Fibroblast of mammary gland (primary cell): ENCODE measurements around the gene NUDT4.

ENCODE experiments used
- DNase-seq: peaks from one replicate; pipeline ENCODE4 v3.0.0-alpha.2; 2010; ENCODE audit warnings: low read depth
- H3K4me3 ChIP-seq: 2 replicates; pipeline ENCODE4 v1.5.1; 2011; ENCODE audit warnings: low read depth, mild to moderate bottlenecking, low read length, moderate library complexity; ENCODE audit not compliant: control insufficient read depth
- CTCF ChIP-seq: conservative IDR thresholded peaks from 2 replicates; pipeline ENCODE4 v1.5.1; 2011; ENCODE audit warnings: low read depth, low read length, inconsistent platforms; ENCODE audit not compliant: control insufficient read depth, insufficient read depth

NUDT4 gene

GRCh38 chr12:93365616-93366405 is 11.9 kb upstream of the NUDT4 start:
- no peak for DNase-seq
- H3K4me3 ChIP-seq = no peak overlapping the region
- TF ChIP-seq CTCF = no peak

GRCh38 chr12:93366422-93366821 is 11.3 kb upstream of the NUDT4 start:
- no peak overlapping the region for H3K4me3 ChIP-seq
- DNase-seq = no peak
- TF ChIP-seq CTCF = no peak

GRCh38 chr12:93368766-93369165 is 9.0 kb upstream of the NUDT4 start:
- no peak for TF ChIP-seq CTCF

GRCh38 chr12:93369505-93369904 is 8.2 kb upstream of the NUDT4 start:
- H3K4me3 ChIP-seq = no peak overlapping the region
- no peak for DNase-seq
- TF ChIP-seq CTCF = no peak

More at GRCh38 chr12:93368766-93369165, 9.0 kb upstream of the NUDT4 start:
- no peak overlapping the region for H3K4me3 ChIP-seq
- no peak for DNase-seq

GRCh38 chr12:93370947-93371346 is 6.8 kb upstream of the NUDT4 start:
- no peak for DNase-seq
- TF ChIP-seq CTCF = no peak
- no peak overlapping the region for H3K4me3 ChIP-seq

- H3K4me3 ChIP-seq = no peak overlapping the region
- DNase-seq = no peak
- TF ChIP-seq CTCF = no peak
These were observed 3.6 kb upstream of the NUDT4 start for GRCh38 chr12:93373961-93374656.
